H9 (cell line): ENCODE results near the gene FAM204A. TPM values are rescaled to one million over a fixed set of nuclear protein-coding genes. Genes with fewer than 3 reads are reported as not detected.

Source experiments
- DNase-seq: peaks from one replicate; pipeline ENCODE4 v3.0.0-alpha.2; 2017
- H2AFZ ChIP-seq: one replicate; pipeline ENCODE4 v1.6.1; 2013; ENCODE audit warnings: mild to moderate bottlenecking, low read length, control low read depth, moderate library complexity
- H2AK5ac ChIP-seq: 2 replicates; pipeline ENCODE4 v1.6.1; 2013; ENCODE audit warnings: low read length, control low read depth, mixed read lengths; ENCODE audit not compliant: insufficient read length
- H2BK120ac ChIP-seq: one replicate; pipeline ENCODE4 v1.6.1; 2013; ENCODE audit warnings: low read depth, mild to moderate bottlenecking, low read length, control low read depth, inconsistent platforms; ENCODE audit not compliant: poor library complexity, severe bottlenecking
- H2BK12ac ChIP-seq: 2 replicates; pipeline ENCODE4 v1.6.1; 2013; ENCODE audit warnings: low read length, control low read depth, mixed read lengths, low read depth; ENCODE audit not compliant: insufficient read length
- H2BK15ac ChIP-seq: 2 replicates; pipeline ENCODE4 v1.6.1; 2013; ENCODE audit warnings: low read depth, low read length, control low read depth
- H2BK20ac ChIP-seq: one replicate; pipeline ENCODE4 v1.6.1; 2013; ENCODE audit warnings: low read depth, mild to moderate bottlenecking, low read length, control low read depth, inconsistent platforms; ENCODE audit not compliant: poor library complexity, severe bottlenecking
- H2BK5ac ChIP-seq: 2 replicates; pipeline ENCODE4 v1.6.1; 2013; ENCODE audit warnings: low read length, control low read depth, mixed read lengths; ENCODE audit not compliant: insufficient read length
- H3K14ac ChIP-seq: 2 replicates; pipeline ENCODE4 v1.6.1; 2013; ENCODE audit warnings: low read length, control low read depth; ENCODE audit not compliant: insufficient read depth
- H3K18ac ChIP-seq: 2 replicates; pipeline ENCODE4 v1.6.1; 2013; ENCODE audit warnings: low read depth, mild to moderate bottlenecking, mixed read lengths, low read length, control low read depth; ENCODE audit not compliant: insufficient read length
- H3K23ac ChIP-seq: 2 replicates; pipeline ENCODE4 v1.6.1; 2013; ENCODE audit warnings: low read length, control low read depth, mixed read lengths, low read depth; ENCODE audit not compliant: insufficient read length
- H3K23me2 ChIP-seq: 2 replicates; pipeline ENCODE4 v1.6.1; 2013; ENCODE audit warnings: low read depth, mild to moderate bottlenecking, mixed read lengths, low read length, control low read depth; ENCODE audit not compliant: insufficient read length, poor library complexity, severe bottlenecking
- H3K27ac ChIP-seq: 2 replicates; pipeline ENCODE4 v1.5.1; 2013; ENCODE audit warnings: low read length, control low read depth, mixed read lengths, low read depth; ENCODE audit not compliant: insufficient read length
- H3K27me3 ChIP-seq: 2 replicates; pipeline ENCODE4 v1.6.1; 2013; ENCODE audit warnings: low read length, control low read depth, inconsistent platforms; ENCODE audit not compliant: insufficient read depth
- H3K4ac ChIP-seq: 2 replicates; pipeline ENCODE4 v1.6.1; 2013; ENCODE audit warnings: low read depth, mild to moderate bottlenecking, control low read depth, inconsistent platforms, low read length, moderate library complexity
- H3K4me1 ChIP-seq: 2 replicates; pipeline ENCODE4 v1.6.1; 2013; ENCODE audit warnings: low read length, control low read depth, inconsistent platforms; ENCODE audit not compliant: insufficient read depth
- H3K4me2 ChIP-seq: 2 replicates; pipeline ENCODE4 v1.6.1; 2013; ENCODE audit warnings: low read length, control low read depth, mixed read lengths; ENCODE audit not compliant: insufficient read length, insufficient read depth
- H3K56ac ChIP-seq: 2 replicates; pipeline ENCODE4 v1.6.1; 2013; ENCODE audit warnings: low read depth, mild to moderate bottlenecking, mixed read lengths, low read length, control low read depth; ENCODE audit not compliant: insufficient read length
- H3K79me1 ChIP-seq: 2 replicates; pipeline ENCODE4 v1.6.1; 2013; ENCODE audit warnings: low read depth, mild to moderate bottlenecking, moderate library complexity, low read length, control low read depth, inconsistent platforms; ENCODE audit not compliant: insufficient read depth, poor library complexity, severe bottlenecking
- H3K79me2 ChIP-seq: 2 replicates; pipeline ENCODE4 v1.6.1; 2013; ENCODE audit warnings: low read length, control low read depth, inconsistent platforms; ENCODE audit not compliant: insufficient read depth
- H3K9ac ChIP-seq: 2 replicates; pipeline ENCODE4 v1.6.1; 2013; ENCODE audit warnings: low read length, control low read depth, mixed read lengths; ENCODE audit not compliant: insufficient read length; ENCODE audit errors: extremely low read depth
- H3K9me3 ChIP-seq: one replicate; pipeline ENCODE4 v1.6.1; 2013; ENCODE audit warnings: low read depth, low read length, inconsistent platforms; ENCODE audit not compliant: control insufficient read depth
- H3T11ph ChIP-seq: one replicate; pipeline ENCODE4 v1.6.1; 2013; ENCODE audit warnings: mild to moderate bottlenecking, low read length, control low read depth, inconsistent platforms
- H4K20me1 ChIP-seq: one replicate; pipeline ENCODE4 v1.6.1; 2013; ENCODE audit not compliant: control insufficient read depth, insufficient read length, insufficient read depth
- H4K5ac ChIP-seq: 2 replicates; pipeline ENCODE4 v1.6.1; 2013; ENCODE audit warnings: low read depth, mild to moderate bottlenecking, mixed read lengths, low read length, control low read depth; ENCODE audit not compliant: insufficient read length
- H4K8ac ChIP-seq: replicated peaks from 2 replicates; pipeline ENCODE4 v1.6.1; 2013; ENCODE audit warnings: low read length, control low read depth, mixed read lengths, low read depth; ENCODE audit not compliant: insufficient read length
- H4K91ac ChIP-seq: 2 replicates; pipeline ENCODE4 v1.6.1; 2013; ENCODE audit warnings: low read depth, mild to moderate bottlenecking, moderate library complexity, mixed read lengths, low read length, control low read depth; ENCODE audit not compliant: insufficient read length
- H3K27ac Mint-ChIP-seq, 3 experiments: 2 replicates in 2 of 3; 3 replicates in 1 of 3; pipeline ENCODE4 v1.8.0; 2020 to 2021; ENCODE audit warnings: mixed read lengths in 3 of 3, mild to moderate bottlenecking in 1 of 3, moderate library complexity in 1 of 3
- H3K27me3 Mint-ChIP-seq: 2 replicates; pipeline ENCODE4 v1.8.0; 2021; ENCODE audit warnings: low read depth, mild to moderate bottlenecking, moderate library complexity, mixed read lengths
- H3K36me3 Mint-ChIP-seq, 3 experiments: 2 replicates in 2 of 3; 3 replicates in 1 of 3; pipeline ENCODE4 v1.8.0; 2020 to 2021; ENCODE audit warnings: low read depth in 3 of 3, mixed read lengths in 3 of 3; ENCODE audit not compliant: insufficient read depth in 1 of 3
- H3K4me1 Mint-ChIP-seq, 2 experiments: 2 replicates each; pipeline ENCODE4 v1.8.0; 2020; ENCODE audit warnings: mixed read lengths in 2 of 2
- H3K4me3 Mint-ChIP-seq, 2 experiments: 2 replicates in 1 of 2; 3 replicates in 1 of 2; pipeline ENCODE4 v1.8.0; 2020 to 2021; ENCODE audit warnings: mild to moderate bottlenecking in 2 of 2, mixed read lengths in 2 of 2, moderate library complexity in 1 of 2
- H3K9me3 Mint-ChIP-seq, 2 experiments: 2 replicates in 1 of 2; 3 replicates in 1 of 2; pipeline ENCODE4 v1.8.0; 2020; ENCODE audit warnings: mild to moderate bottlenecking in 2 of 2, mixed read lengths in 2 of 2, moderate library complexity in 1 of 2
- WGBS: extraction: QIAGEN DNeasy Blood & Tissue Kit; methylation state at CpG from one replicate; pipeline ENCODE4 v1.1.7; 2013; ENCODE audit warnings: missing lambda C conversion rate, low lambda C conversion rate, mixed read lengths; ENCODE audit not compliant: insufficient read length; ENCODE audit errors: extremely low coverage; 5-methylcytosine and 5-hydroxymethylcytosine counted together
- total RNA-seq: library from RNA; stranded (reverse); gene quantifications from 2 replicates; pipeline ENCODE4 v1.2.1, GENCODE V29; 2021
- TF ChIP-seq, protein P1 (sequence below): fragments of 200-600 bp; sonication (generic); conservative IDR thresholded peaks from 3 replicates; pipeline ENCODE4 v1.8.0; 2021; ENCODE audit warnings: antibody characterized with exemption, mild to moderate bottlenecking

FAM204A gene
- total RNA-seq, 1 experiment from 2014 or later = 42.5 TPM

DNA sequence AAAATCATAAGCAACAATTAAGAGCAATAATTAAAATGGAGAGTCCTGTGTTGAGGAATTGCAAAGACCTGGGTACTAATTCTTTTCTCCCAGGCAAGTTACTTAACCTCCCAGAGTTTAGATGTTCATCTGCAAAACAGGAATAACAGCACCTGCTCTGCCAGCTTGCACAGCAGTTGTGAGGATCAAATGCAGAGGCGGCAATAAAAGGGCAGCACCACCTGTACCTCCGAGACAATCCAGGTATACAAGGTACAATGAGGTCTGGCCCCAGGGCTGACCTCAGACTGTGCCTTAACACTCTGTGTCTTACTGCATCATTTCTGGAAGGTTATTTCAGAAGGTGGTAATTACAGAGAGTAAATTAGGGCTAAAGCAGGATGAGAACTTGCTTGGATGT is 14.5 kb upstream of the FAM204A start:
- H3K79me1 ChIP-seq = no peaks in the 10 kb centered on the region
- DNase-seq = no peak
- no peak overlapping the region for H3K4ac ChIP-seq
- no peak overlapping the region for H3K18ac ChIP-seq
- TF ChIP-seq, protein P1, sequence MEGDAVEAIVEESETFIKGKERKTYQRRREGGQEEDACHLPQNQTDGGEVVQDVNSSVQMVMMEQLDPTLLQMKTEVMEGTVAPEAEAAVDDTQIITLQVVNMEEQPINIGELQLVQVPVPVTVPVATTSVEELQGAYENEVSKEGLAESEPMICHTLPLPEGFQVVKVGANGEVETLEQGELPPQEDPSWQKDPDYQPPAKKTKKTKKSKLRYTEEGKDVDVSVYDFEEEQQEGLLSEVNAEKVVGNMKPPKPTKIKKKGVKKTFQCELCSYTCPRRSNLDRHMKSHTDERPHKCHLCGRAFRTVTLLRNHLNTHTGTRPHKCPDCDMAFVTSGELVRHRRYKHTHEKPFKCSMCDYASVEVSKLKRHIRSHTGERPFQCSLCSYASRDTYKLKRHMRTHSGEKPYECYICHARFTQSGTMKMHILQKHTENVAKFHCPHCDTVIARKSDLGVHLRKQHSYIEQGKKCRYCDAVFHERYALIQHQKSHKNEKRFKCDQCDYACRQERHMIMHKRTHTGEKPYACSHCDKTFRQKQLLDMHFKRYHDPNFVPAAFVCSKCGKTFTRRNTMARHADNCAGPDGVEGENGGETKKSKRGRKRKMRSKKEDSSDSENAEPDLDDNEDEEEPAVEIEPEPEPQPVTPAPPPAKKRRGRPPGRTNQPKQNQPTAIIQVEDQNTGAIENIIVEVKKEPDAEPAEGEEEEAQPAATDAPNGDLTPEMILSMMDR = no peak
- no peaks in the 10 kb centered on the region for H3K36me3 Mint-ChIP-seq
- no peak overlapping the region for H4K5ac ChIP-seq
- no CpG with 5 or more reads among the region's 2 CpGs for WGBS
- H4K20me1 ChIP-seq = no peaks in the 10 kb centered on the region
- peaks cover 2% of the 10 kb centered on the region; the same call in 1 of the 2 replicates for H3K27me3 Mint-ChIP-seq
- H3K79me2 ChIP-seq = no peaks in the 10 kb centered on the region
- no peak overlapping the region for H4K8ac ChIP-seq
- H2BK5ac ChIP-seq = no peak overlapping the region
- H2BK20ac ChIP-seq = no peak overlapping the region
- H3K27me3 ChIP-seq = no peaks in the 10 kb centered on the region
- H3K4me2 ChIP-seq = no peak overlapping the region
- H2BK12ac ChIP-seq = no peak overlapping the region
- H2BK15ac ChIP-seq = no peak overlapping the region
- H3K23me2 ChIP-seq = no peaks in the 10 kb centered on the region
- H3K9me3 Mint-ChIP-seq = no peaks in the 10 kb centered on the region
- no peak overlapping the region for H2AFZ ChIP-seq
- H2AK5ac ChIP-seq = no peak overlapping the region
- H2BK120ac ChIP-seq = no peak overlapping the region
- H3K14ac ChIP-seq = no peak overlapping the region
- no peak overlapping the region for H3K9ac ChIP-seq
- no peak overlapping the region for H3K56ac ChIP-seq
- no peak overlapping the region for H4K91ac ChIP-seq
- no peaks in the 10 kb centered on the region for H3K4me1 Mint-ChIP-seq
- H3K23ac ChIP-seq = no peak overlapping the region
- no peak overlapping the region for H3K4me3 Mint-ChIP-seq
- no peak overlapping the region for H3T11ph ChIP-seq
- H3K9me3 ChIP-seq = no peaks in the 10 kb centered on the region
- H3K27ac ChIP-seq = no peak overlapping the region
- H3K4me1 ChIP-seq = no peaks in the 10 kb centered on the region
- no peak overlapping the region; a peak in 1 of 7 replicates for H3K27ac Mint-ChIP-seq
